Bronchus fibroblast of lung (primary cell): ENCODE data around the gene RNU4-1. TPM values are rescaled to one million over a fixed set of nuclear protein-coding genes. Genes with fewer than 3 reads are reported as not detected.

Experiments used
- total RNA-seq: library from RNA; depleted of rRNA; stranded (reverse); fragments of >200 nt; gene quantifications from 2 replicates; pipeline ENCODE4 v1.2.3, GENCODE V29; 2015

RNU4-1 gene
- under 0.01 TPM in 2 replicates for total RNA-seq

DNA sequence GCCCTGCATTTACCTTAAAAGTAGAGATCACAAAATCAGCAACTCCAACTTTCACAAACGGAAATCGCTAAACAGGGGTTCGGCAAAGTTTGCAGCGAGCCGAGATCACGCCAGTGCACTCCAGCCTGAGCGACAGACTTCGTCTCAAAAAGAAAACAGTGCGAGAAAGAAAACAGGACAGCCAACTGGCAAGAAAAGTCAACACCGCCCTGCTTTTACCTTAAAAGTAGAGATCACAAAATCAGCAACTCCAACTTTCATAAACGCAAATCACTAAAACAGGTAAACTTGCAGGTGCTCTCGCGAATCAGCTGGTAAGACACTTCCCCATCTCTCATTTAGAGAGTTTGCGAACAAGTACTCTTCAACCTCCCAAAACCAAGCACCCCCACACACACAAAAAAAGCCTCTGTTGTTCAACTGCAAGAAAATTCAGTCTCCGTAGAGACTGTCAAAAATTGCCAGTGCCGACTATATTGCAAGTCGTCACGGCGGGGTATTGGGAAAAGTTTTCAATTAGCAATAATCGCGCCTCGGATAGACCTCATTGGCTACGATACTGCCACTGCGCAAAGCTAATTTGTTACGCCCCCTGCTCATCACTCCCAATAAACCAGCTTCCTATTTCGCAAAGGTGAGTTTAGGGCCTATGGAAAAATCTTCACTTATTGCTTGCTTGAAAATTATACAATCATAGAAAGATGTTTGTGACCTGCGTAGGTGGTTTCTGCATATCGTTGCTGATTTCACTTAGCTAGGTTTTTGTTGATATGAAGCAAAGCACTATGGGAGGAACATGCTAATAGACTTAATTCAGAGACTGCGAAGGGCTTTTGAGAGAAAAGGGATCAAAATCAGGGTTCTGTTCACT, at the start of gene RNU4-1:
Gene RNU4-1, minus strand, starts transcription at position 577 of the 871 bp plus-strand sequence.

DNA sequence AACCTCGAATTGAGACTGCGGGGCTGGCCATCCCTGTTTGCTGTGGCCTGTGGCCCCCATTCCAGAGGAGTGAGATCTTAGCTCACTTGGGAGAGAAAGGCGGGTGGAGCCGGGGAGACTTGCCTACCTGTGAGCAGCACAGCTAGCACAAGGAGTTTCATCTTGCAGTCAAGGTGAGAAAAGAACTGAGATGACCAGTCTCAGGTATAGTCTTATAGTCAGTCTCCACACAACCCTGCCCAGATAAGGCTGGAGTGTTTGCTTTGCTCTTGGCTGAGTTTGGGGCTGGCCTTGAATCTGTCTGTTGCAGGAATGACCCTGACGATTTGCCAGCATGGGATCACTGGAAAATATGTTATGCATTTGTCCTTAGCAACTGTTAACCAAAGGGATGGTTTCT, 34.6 kb upstream of the RNU4-1 start, which contains the start of gene PLA2G1B:
Gene PLA2G1B, minus strand, starts transcription at position 187 of the 400 bp plus-strand sequence. Its CDS starts 26 bp downstream, at position 161.

DNA sequence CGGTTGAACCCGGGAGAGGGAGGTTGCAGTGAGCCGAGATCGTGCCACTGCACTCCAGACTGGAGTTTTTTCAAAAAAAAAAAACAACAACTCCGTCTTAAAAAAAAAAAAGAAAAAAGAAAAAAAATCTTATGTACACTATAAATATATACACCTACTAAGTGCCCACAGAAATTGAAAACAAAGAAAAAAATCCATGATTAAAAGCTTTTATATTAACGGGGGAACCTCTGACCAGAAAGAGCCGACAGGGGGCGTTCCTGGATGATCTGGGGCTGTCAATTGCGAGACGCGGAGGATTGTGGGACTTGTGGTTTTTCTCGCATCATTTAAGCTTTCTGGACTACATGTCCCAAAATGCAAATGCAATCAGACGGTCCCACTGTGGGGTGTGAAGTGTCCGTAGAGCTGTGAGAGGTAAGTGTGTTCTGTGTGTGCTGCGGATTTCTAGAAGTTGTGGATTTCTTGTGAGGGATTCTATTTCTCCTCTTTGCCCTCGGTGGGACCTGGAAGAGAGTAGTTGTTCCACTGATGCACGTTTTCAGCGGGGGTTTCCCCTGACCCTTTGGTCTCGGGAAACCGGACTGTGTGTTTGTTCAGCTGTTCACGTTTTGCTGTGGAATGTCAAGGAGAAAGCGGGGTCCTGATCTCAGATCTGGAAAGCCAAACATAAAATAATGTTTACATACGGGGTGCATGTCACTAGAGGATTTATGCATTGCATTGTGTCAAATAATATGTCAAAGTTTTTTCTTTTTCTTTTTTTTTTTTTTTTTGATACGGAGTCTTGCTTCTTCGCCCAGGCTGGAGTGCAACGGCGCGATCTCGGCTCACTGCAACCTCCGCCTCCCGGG, 9.2 kb upstream of the RNU4-1 start, which contains the start of gene SIRT4:
Gene SIRT4, plus strand, starts transcription at position 360 of the 854 bp plus-strand sequence. CDS start 1,241 bp downstream, outside the sequence.

DNA sequence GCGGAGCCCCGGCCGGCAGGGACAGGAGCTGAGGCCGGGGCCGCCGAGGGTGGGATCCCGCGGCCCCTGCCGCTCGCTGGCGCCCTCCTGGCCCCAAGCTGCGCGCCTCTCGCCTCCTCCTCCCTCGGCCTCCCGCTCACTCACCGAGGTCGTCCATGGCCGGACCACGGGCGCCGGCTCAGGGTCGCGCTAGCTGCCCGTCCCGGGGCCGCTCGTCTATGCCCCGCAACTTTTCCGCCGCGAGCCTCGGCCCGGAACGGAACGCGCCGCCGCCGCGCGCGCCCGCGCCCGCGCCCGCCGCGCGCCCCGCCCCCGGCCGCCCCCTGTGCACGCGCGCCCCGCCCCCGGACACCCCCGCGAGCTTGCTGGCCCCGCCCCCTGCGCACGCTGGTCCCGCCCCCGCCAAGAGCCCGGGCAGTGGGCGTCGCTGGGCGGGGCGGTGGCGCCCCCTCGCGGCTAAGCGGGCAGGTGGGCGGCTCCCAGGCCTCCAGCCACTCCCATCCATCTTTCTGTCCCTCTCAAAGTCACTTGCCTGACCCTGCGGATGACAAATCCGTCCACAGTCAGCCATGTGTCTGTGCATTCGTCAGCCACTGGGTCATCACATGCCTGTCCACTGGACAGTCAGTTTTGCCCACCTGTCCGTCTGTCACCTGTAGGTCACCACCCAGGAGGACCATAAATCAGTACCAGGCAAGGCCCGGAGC, 27.4 kb downstream of the RNU4-1 start, which contains the start of gene PXN:
Gene PXN, minus strand, starts transcription at position 258 of the 707 bp plus-strand sequence. Its CDS starts 101 bp downstream, at position 157.

Other genes with a start within 250 kb of the RNU4-1 start
- gene RAB35, start 176.5 kb downstream of the RNU4-1 start, total RNA-seq: 33.6 and 35.2 TPM in 2 replicates
- 65.0 and 68.4 TPM in 2 replicates for gene GCN1, start 98.5 kb downstream of the RNU4-1 start, total RNA-seq
- 6,662 and 7,212 TPM in 2 replicates for gene RPLP0, start 92.1 kb downstream of the RNU4-1 start, total RNA-seq
- gene PXN, start 27.5 kb downstream of the RNU4-1 start, total RNA-seq: 72.0 and 74.5 TPM in 2 replicates
- under 0.01 TPM in 2 replicates for gene RNU4-2, start 1.3 kb downstream of the RNU4-1 start, total RNA-seq
- 0.59 and 1.5 TPM in 2 replicates for gene SIRT4, start 9.1 kb upstream of the RNU4-1 start, total RNA-seq
- not detected in 2 replicates for gene PLA2G1B, start 34.5 kb upstream of the RNU4-1 start, total RNA-seq
- gene MSI1, start 75.9 kb upstream of the RNU4-1 start, total RNA-seq: 0.17 and 0.30 TPM in 2 replicates
- 821 and 928 TPM in 2 replicates for gene COX6A1, start 144.9 kb upstream of the RNU4-1 start, total RNA-seq
- gene TRIAP1, start 153.1 kb upstream of the RNU4-1 start, total RNA-seq: 27.8 and 34.6 TPM in 2 replicates
- gene GATC, start 153.2 kb upstream of the RNU4-1 start, total RNA-seq: 16.1 and 18.3 TPM in 2 replicates
- gene SRSF9, start 176.5 kb upstream of the RNU4-1 start, total RNA-seq: 97.1 and 100 TPM in 2 replicates
- 357 and 400 TPM in 2 replicates for gene DYNLL1, start 202.9 kb upstream of the RNU4-1 start, total RNA-seq
- gene COQ5, start 235.9 kb upstream of the RNU4-1 start, total RNA-seq: 27.1 and 27.6 TPM in 2 replicates
- gene RNF10, start 241.1 kb upstream of the RNU4-1 start, total RNA-seq: 74.3 and 86.5 TPM in 2 replicates